ENCODE results near the gene EP400. TPM values are rescaled to one million over a fixed set of nuclear protein-coding genes. Genes with fewer than 3 reads are reported as not detected.

EP400 gene
- total RNA-seq, 1 experiment from 2014 or later = 61.7 TPM

DNA sequence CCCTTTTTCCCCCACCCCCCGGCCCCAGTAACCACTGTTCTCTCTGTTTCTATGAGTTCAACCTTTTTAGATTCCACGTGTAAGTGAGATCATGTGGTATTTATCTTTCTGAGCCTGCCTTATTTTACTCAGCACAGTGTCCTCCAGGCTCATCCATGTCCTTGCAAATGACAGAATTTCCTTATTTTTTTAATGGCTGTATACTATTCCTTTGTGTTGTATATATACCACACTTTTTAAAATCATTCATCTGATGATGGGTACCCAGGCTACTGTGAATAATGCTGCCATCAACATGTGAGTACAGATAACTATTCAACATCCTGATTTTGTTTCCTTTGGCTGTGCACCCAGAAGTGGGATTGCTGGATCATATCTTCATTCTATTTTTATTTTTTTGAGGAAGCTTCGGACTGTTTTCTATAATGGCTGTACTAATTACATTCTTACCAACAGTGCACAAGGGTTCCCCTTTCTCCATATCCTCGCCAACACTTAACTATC, 139.7 kb downstream of the EP400 start:
- Histone ChIP-seq H2BK5ac (ENCODE audit: insufficient read length, low read length) (no peak overlapping the region), H2BK15ac (ENCODE audit: low read depth, low read length) (no peak overlapping the region), H3K27me3 (ENCODE audit: insufficient read depth, low read length) (no peaks in the 10 kb centered on the region), H4K5ac (ENCODE audit: insufficient read length, low read depth, low read length) (no peak overlapping the region), H4K91ac (ENCODE audit: insufficient read length, low read depth, low read length) (no peak overlapping the region), H3K79me2 (ENCODE audit: insufficient read depth, low read length) (peaks cover 4% of the 10 kb centered on the region; the same call in 1 of the 2 replicates), H3K4me1 (ENCODE audit: insufficient read depth, low read length) (no peaks in the 10 kb centered on the region), H2AK5ac (ENCODE audit: insufficient read length, low read length) (no peak overlapping the region), H2BK12ac (ENCODE audit: insufficient read length, low read depth, low read length) (no peak overlapping the region), H3K56ac (ENCODE audit: insufficient read length, low read depth, low read length) (no peak overlapping the region), H3K14ac (ENCODE audit: insufficient read depth, low read length) (no peak overlapping the region), H3K9ac (ENCODE audit: extremely low read depth, insufficient read length, low read length) (no peak overlapping the region), H3K23ac (ENCODE audit: insufficient read length, low read depth, low read length) (no peak overlapping the region), H2BK120ac (ENCODE audit: low read depth, low read length, poor library complexity, severe bottlenecking) (no peak overlapping the region), H3K9me3 (ENCODE audit: control insufficient read depth, low read depth, low read length) (no peaks in the 10 kb centered on the region), H4K8ac (replicated peaks; ENCODE audit: insufficient read length, low read depth, low read length) (no peak overlapping the region), H2AFZ (ENCODE audit: low read length) (no peak overlapping the region), H2BK20ac (ENCODE audit: low read depth, low read length, poor library complexity, severe bottlenecking) (no peak overlapping the region), H3K79me1 (ENCODE audit: insufficient read depth, low read depth, low read length, poor library complexity, severe bottlenecking) (no peaks in the 10 kb centered on the region), H3T11ph (ENCODE audit: low read length) (no peak overlapping the region), H3K23me2 (ENCODE audit: insufficient read length, low read depth, low read length, poor library complexity, severe bottlenecking) (peaks cover 7% of the 10 kb centered on the region), H3K18ac (ENCODE audit: insufficient read length, low read depth, low read length) (no peak overlapping the region), H3K27ac (ENCODE audit: insufficient read length, low read depth, low read length) (no peak overlapping the region), H3K4ac (ENCODE audit: low read depth, low read length) (no peak overlapping the region), H4K20me1 (ENCODE audit: control insufficient read depth, insufficient read depth, insufficient read length) (no peaks in the 10 kb centered on the region), H3K4me2 (ENCODE audit: insufficient read depth, insufficient read length, low read length) (no peak overlapping the region)
- no peak for DNase-seq
- Mint-ChIP-seq H3K4me3 (no peak overlapping the region), H3K4me1 (peaks cover 7% of the 10 kb centered on the region in 2 experiments), H3K9me3 (no peaks in the 10 kb centered on the region; a peak in 1 of 5 replicates), H3K27ac (no peak overlapping the region), H3K27me3 (ENCODE audit: low read depth) (no peaks in the 10 kb centered on the region), H3K36me3 (ENCODE audit: insufficient read depth in 1 of 3, low read depth in 3 of 3) (peaks cover 41 to 59% (median 59%) of the 10 kb centered on the region in 3 experiments)
- WGBS (ENCODE audit: extremely low coverage, insufficient read length, low lambda C conversion rate) = no CpG with 5 or more reads among the region's 4 CpGs
- TF ChIP-seq, protein P1, sequence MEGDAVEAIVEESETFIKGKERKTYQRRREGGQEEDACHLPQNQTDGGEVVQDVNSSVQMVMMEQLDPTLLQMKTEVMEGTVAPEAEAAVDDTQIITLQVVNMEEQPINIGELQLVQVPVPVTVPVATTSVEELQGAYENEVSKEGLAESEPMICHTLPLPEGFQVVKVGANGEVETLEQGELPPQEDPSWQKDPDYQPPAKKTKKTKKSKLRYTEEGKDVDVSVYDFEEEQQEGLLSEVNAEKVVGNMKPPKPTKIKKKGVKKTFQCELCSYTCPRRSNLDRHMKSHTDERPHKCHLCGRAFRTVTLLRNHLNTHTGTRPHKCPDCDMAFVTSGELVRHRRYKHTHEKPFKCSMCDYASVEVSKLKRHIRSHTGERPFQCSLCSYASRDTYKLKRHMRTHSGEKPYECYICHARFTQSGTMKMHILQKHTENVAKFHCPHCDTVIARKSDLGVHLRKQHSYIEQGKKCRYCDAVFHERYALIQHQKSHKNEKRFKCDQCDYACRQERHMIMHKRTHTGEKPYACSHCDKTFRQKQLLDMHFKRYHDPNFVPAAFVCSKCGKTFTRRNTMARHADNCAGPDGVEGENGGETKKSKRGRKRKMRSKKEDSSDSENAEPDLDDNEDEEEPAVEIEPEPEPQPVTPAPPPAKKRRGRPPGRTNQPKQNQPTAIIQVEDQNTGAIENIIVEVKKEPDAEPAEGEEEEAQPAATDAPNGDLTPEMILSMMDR (conservative IDR thresholded peaks at IDR 0.05) = no peak
